ENCODE results near the gene POU6F2. TPM values are rescaled to one million over a fixed set of nuclear protein-coding genes. Genes with fewer than 3 reads are reported as not detected.

The POU6F2 gene
- total and polyA plus RNA-seq, 2 of the 4 experiments (the other 2 are of a cell fraction), result not detected

DNA sequence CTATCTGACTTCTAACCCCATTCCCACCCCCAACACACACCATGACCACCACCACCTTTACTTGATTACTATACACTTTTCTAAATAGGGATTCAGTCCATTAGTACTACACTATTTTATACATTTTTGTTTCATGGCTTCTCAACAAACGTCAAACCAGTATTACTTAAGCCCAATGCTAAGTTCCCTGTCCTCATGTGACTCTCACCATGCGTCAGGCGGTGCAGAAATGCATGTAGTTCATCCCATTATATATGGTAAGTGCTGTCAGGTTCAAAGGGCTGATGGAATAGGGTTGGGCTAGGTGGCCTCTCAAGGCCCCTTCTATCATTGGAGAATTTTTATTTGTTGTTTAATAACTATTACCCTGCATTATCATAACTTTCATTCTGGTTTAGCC lies 49.2 kb upstream of the POU6F2 start:
- H4K20me1 ChIP-seq (ENCODE audit: insufficient read depth, low read length), result no peaks in the 10 kb centered on the region
- ChIA-PET CTCF (no interaction called here), POLR2A (ENCODE audit: unreplicated experiment) (no interaction called here)
- in situ Hi-C loops (cut with MboI; ENCODE audit: low sequenced_read_pairs) (loop anchor here (25.0 kb wide), 1 partner anchor 534 kb away; no protein-coding TSS in a partner anchor), dilution Hi-C loops (cut with HindIII; ENCODE audit: low sequenced_read_pairs, unreplicated experiment) (no loop called here), intact Hi-C loops (cut with micrococcal nuclease) (no loop called here)
- H2BK5ac ChIP-seq (ENCODE audit: low read depth, low read length, poor library complexity, severe bottlenecking), result no peak overlapping the region
- ATAC-seq (ENCODE audit: low read depth), result no peak
- no peak overlapping the region for H3K9ac ChIP-seq (ENCODE audit: low read depth, low read length)
- H4K5ac ChIP-seq (ENCODE audit: low read depth, low read length), result no peak overlapping the region
- no peaks in the 10 kb centered on the region for H3K9me1 ChIP-seq (ENCODE audit: insufficient read depth, low read length)
- BruUV-seq (replicated peaks), result no TSS peak
- no peak overlapping the region for H2AFZ ChIP-seq (replicated peaks; ENCODE audit: low read length, poor library complexity)
- H3K4me3 ChIP-seq (ENCODE audit: insufficient read depth, low read depth, low read length), result no peak overlapping the region
- no peak overlapping the region for H3K18ac ChIP-seq (ENCODE audit: low read depth, low read length)
- H3K14ac ChIP-seq (replicated peaks; ENCODE audit: low read depth, low read length), result no peak overlapping the region
- H3K23ac ChIP-seq (ENCODE audit: low read depth, low read length), result no peak overlapping the region
- H3K9me3 ChIP-seq (ENCODE audit: control insufficient read depth, insufficient read depth, low read length), result no peaks in the 10 kb centered on the region
- no peak overlapping the region for H2BK120ac ChIP-seq (ENCODE audit: low read depth, low read length)
- no peak overlapping the region for H2AK5ac ChIP-seq (ENCODE audit: low read depth, low read length)
- no peak overlapping the region for H3K4me2 ChIP-seq (ENCODE audit: low read depth, low read length)
- H4K8ac ChIP-seq (ENCODE audit: low read depth in 2 of 2, low read length in 2 of 2), result no peak overlapping the region
- H3K27me3 ChIP-seq (ENCODE audit: control insufficient read depth, insufficient read depth, low read length), result no peaks in the 10 kb centered on the region
- no peaks in the 10 kb centered on the region for H3K4me1 ChIP-seq (ENCODE audit: control insufficient read depth, insufficient read depth, low read length)
- no peak for DNase-seq
- no peak overlapping the region for H2BK15ac ChIP-seq (ENCODE audit: low read depth, low read length)
- no peak overlapping the region for H3K56ac ChIP-seq (ENCODE audit: extremely low read depth, insufficient read depth, low read length)
- no peak overlapping the region for H3K4ac ChIP-seq (ENCODE audit: low read depth, low read length)
- TF ChIP-seq RFX5 (IDR thresholded peaks at IDR 0.05; ENCODE audit: low read depth, low read length), result no peak
- TF ChIP-seq MAZ (IDR thresholded peaks at IDR 0.05; ENCODE audit: borderline replicate concordance, low read depth, low read length), result no peak
- no peak for TF ChIP-seq POLR2A (IDR thresholded peaks at IDR 0.05; ENCODE audit: low read depth, low read length)
- TF ChIP-seq SMC3 (IDR thresholded peaks at IDR 0.05; ENCODE audit: low read depth, low read length), result no peak
- TF ChIP-seq NFE2L2 (IDR thresholded peaks at IDR 0.05; ENCODE audit: low read depth, low read length), result no peak
- TF ChIP-seq, protein P1, sequence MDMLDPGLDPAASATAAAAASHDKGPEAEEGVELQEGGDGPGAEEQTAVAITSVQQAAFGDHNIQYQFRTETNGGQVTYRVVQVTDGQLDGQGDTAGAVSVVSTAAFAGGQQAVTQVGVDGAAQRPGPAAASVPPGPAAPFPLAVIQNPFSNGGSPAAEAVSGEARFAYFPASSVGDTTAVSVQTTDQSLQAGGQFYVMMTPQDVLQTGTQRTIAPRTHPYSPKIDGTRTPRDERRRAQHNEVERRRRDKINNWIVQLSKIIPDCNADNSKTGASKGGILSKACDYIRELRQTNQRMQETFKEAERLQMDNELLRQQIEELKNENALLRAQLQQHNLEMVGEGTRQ (IDR thresholded peaks at IDR 0.05; ENCODE audit: low read depth, low read length), result no peak
- no peak for TF ChIP-seq RAD21 (IDR thresholded peaks at IDR 0.05; ENCODE audit: low read length)
- no peak for TF ChIP-seq FOS (IDR thresholded peaks at IDR 0.05; ENCODE audit: low read depth, low read length)
- no peak for TF ChIP-seq CEBPB (IDR thresholded peaks at IDR 0.05; ENCODE audit: low read depth, low read length)
- TF ChIP-seq, protein P2, sequence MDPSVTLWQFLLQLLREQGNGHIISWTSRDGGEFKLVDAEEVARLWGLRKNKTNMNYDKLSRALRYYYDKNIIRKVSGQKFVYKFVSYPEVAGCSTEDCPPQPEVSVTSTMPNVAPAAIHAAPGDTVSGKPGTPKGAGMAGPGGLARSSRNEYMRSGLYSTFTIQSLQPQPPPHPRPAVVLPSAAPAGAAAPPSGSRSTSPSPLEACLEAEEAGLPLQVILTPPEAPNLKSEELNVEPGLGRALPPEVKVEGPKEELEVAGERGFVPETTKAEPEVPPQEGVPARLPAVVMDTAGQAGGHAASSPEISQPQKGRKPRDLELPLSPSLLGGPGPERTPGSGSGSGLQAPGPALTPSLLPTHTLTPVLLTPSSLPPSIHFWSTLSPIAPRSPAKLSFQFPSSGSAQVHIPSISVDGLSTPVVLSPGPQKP (IDR thresholded peaks at IDR 0.05; ENCODE audit: borderline replicate concordance, low read depth, low read length), result no peak
- TF ChIP-seq, protein P3, sequence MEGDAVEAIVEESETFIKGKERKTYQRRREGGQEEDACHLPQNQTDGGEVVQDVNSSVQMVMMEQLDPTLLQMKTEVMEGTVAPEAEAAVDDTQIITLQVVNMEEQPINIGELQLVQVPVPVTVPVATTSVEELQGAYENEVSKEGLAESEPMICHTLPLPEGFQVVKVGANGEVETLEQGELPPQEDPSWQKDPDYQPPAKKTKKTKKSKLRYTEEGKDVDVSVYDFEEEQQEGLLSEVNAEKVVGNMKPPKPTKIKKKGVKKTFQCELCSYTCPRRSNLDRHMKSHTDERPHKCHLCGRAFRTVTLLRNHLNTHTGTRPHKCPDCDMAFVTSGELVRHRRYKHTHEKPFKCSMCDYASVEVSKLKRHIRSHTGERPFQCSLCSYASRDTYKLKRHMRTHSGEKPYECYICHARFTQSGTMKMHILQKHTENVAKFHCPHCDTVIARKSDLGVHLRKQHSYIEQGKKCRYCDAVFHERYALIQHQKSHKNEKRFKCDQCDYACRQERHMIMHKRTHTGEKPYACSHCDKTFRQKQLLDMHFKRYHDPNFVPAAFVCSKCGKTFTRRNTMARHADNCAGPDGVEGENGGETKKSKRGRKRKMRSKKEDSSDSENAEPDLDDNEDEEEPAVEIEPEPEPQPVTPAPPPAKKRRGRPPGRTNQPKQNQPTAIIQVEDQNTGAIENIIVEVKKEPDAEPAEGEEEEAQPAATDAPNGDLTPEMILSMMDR (conservative IDR thresholded peaks at IDR 0.05; ENCODE audit: low read depth, low read length), result no peak
- TF ChIP-seq CHD1 (IDR thresholded peaks at IDR 0.05; ENCODE audit: low read depth, low read length), result no peak
- TF ChIP-seq BHLHE40 (IDR thresholded peaks at IDR 0.05; ENCODE audit: low read depth, low read length), result no peak
- no peak for TF ChIP-seq RCOR1 (IDR thresholded peaks at IDR 0.05; ENCODE audit: insufficient replicate concordance, low read length)
- H3K36me3 ChIP-seq (ENCODE audit: control insufficient read depth, insufficient read depth, low read length), result no peaks in the 10 kb centered on the region
- no peak overlapping the region for H2AK9ac ChIP-seq (replicated peaks; ENCODE audit: low read depth, low read length, poor library complexity)
- H2BK20ac ChIP-seq (ENCODE audit: low read depth, low read length), result no peak overlapping the region
- no peak overlapping the region for H4K91ac ChIP-seq (ENCODE audit: insufficient read depth, low read depth, low read length)
- H3K27ac ChIP-seq (ENCODE audit: insufficient read depth, low read length), result no peak overlapping the region
- H3K79me1 ChIP-seq (ENCODE audit: low read depth in 1 of 2, low read length in 2 of 2), result no peaks in the 10 kb centered on the region
- WGBS, 2 experiments (ENCODE audit: extremely low coverage in 2 of 2, insufficient read length in 1 of 2), result no CpG with 5 or more reads among the region's 3 CpGs

Data from IMR-90 (cell line).